AG04449 (cell line): Measurements from ENCODE around the gene LRRC32.

ENCODE experiments used
- CTCF ChIA-PET: fragments of 350-600 bp; formaldehyde crosslinking; extraction: SDS; loops from one replicate; lab custom pipeline; 2021; ENCODE audit warnings: antibody characterized with exemption; lab: Yijun Ruan, JAX
- POLR2A ChIA-PET: fragments of 400-600, 350-600 bp; formaldehyde crosslinking; extraction: SDS; loops from one replicate; lab custom pipeline; 2020; ENCODE audit warnings: antibody characterized with exemption, inconsistent platforms; lab: Yijun Ruan, JAX
- DNase-seq: peaks from one replicate; pipeline ENCODE4 v3.0.0-alpha.2; 2010; ENCODE audit warnings: low read depth, low spot score
- H3K4me3 ChIP-seq: 2 replicates; pipeline ENCODE4 v1.5.1; 2011; ENCODE audit warnings: low read depth, mild to moderate bottlenecking, control low read depth, low read length
- TF ChIP-seq, protein P1 (sequence below): IDR thresholded peaks from one replicate; pipeline ENCODE4 v1.5.1; 2011; ENCODE audit warnings: mild to moderate bottlenecking, moderate library complexity, low read length, control low read depth, inconsistent platforms; ENCODE audit not compliant: insufficient read depth; ENCODE audit errors: missing control alignments

The LRRC32 gene

GRCh38 chr11:76685831-76686230 lies 15.3 kb upstream of the LRRC32 start:
- H3K4me3 ChIP-seq = no peak overlapping the region
- POLR2A ChIA-PET = no interaction called here
- TF ChIP-seq, protein P1, sequence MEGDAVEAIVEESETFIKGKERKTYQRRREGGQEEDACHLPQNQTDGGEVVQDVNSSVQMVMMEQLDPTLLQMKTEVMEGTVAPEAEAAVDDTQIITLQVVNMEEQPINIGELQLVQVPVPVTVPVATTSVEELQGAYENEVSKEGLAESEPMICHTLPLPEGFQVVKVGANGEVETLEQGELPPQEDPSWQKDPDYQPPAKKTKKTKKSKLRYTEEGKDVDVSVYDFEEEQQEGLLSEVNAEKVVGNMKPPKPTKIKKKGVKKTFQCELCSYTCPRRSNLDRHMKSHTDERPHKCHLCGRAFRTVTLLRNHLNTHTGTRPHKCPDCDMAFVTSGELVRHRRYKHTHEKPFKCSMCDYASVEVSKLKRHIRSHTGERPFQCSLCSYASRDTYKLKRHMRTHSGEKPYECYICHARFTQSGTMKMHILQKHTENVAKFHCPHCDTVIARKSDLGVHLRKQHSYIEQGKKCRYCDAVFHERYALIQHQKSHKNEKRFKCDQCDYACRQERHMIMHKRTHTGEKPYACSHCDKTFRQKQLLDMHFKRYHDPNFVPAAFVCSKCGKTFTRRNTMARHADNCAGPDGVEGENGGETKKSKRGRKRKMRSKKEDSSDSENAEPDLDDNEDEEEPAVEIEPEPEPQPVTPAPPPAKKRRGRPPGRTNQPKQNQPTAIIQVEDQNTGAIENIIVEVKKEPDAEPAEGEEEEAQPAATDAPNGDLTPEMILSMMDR = no peak
- DNase-seq = no peak
- CTCF ChIA-PET = interaction anchor here (0.9 to 1.3 kb wide), 6 partner anchors 8 to 478 kb away, joined by 3 to 4 read pairs (median 4); no protein-coding TSS in a partner anchor

- no peak for DNase-seq
- POLR2A ChIA-PET = no interaction called here
- no peak overlapping the region for H3K4me3 ChIP-seq
- CTCF ChIA-PET = interaction anchor here (1.1 kb wide), 2 partner anchors 37 to 120 kb away, joined by 3 read pairs; no protein-coding TSS in a partner anchor
- TF ChIP-seq, protein P1 = no peak
Measured at GRCh38 chr11:76685237-76685636, 14.7 kb upstream of the LRRC32 start.

GRCh38 chr11:76684516-76684915 lies 14.0 kb upstream of the LRRC32 start:
- TF ChIP-seq, protein P1 = no peak
- no peak overlapping the region for H3K4me3 ChIP-seq
- POLR2A ChIA-PET = no interaction called here
- DNase-seq = no peak
- CTCF ChIA-PET = interaction anchor here (0.9 to 1.5 kb wide), 5 partner anchors 9 to 135 kb away, joined by 3 to 7 read pairs (median 4); no protein-coding TSS in a partner anchor

DNA sequence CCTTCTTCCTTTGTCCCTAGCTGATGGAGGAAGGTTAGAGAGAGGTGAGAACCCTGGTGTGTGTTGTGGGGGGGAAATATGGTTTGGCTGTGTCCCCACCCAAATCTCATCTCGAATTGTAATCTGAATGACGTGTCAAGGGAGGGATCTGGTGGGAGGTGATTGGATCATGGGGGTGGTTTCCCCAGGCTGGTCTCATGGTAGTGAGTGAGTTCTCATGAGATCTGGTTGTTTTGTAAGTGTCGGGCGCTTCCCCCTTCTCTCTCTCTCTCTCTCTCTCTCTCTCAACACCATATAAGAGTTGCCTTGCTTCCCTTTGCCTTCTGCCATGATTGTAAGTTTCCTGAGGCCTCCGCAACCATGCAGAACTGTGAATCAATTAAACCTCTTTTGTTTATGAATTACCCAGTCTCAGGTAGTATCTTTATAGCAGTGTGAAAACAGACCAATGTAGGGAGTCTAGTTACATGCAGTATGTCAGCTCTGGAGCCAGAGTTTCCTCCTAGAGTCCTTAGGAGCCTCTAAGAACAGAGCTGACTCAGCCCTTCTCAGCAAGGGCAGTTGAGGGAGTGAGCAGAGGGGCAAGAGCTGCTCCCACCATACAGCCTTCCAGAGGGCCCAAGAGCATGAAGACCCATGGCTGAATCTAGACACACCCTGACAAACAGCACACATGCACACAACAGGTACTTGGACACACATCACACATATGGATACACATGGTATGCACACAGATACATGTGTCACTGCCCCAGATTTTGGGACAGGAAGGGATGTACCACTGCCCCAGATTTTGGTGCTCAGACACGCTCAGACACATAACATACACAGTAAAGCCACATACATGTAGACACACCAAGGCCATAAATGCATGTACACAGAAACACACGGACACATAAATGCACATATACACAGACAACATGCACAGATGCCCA lies 12.9 kb upstream of the LRRC32 start:
- no peak for DNase-seq
- POLR2A ChIA-PET = no interaction called here
- TF ChIP-seq, protein P1 = no peak
- CTCF ChIA-PET = interaction anchor here (0.8 to 4.1 kb wide), 6 partner anchors 10 to 133 kb away, joined by 3 to 17 read pairs (median 6); no protein-coding TSS in a partner anchor
- H3K4me3 ChIP-seq = no peak overlapping the region

DNA sequence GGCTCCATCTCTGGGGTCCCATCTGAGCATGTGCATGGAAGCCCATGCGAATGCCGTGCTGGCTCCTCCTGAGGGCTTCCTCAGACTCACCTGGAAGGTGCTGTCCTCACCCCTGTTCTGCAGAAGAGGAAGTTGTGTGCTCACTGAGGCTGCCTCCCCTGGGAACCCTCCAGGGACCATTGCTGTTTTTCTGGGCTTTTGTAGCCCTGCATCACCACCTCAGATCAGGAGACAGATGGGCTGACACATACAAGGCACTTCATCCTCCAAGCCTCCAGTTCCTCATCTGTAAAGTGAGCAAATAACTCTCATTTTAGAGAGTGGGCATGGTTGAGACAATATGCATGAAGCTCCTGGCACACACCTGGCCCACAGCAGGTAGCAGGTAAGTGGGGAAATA lies 12.1 kb upstream of the LRRC32 start:
- TF ChIP-seq, protein P1 = no peak
- ChIA-PET POLR2A (no interaction called here), CTCF (interaction anchor here (1.1 to 4.1 kb wide), 8 partner anchors 10 to 131 kb away, joined by 3 to 17 read pairs (median 6); no protein-coding TSS in a partner anchor)
- no peak overlapping the region for H3K4me3 ChIP-seq
- no peak for DNase-seq

GRCh38 chr11:76682106-76682505 lies 11.6 kb upstream of the LRRC32 start:
- ChIA-PET CTCF (interaction anchor here (0.6 to 4.1 kb wide), 19 partner anchors 9 to 474 kb away, joined by 3 to 17 read pairs (median 5); partner anchors contain the start of gene EMSY), POLR2A (no interaction called here)
- DNase-seq = no peak
- H3K4me3 ChIP-seq = no peak overlapping the region
- TF ChIP-seq, protein P1 = no peak
